Stomach smooth muscle (tissue), 2 donors: ENCODE measurements around the gene MED25.
A peak's percentile ranks its signal among the peaks of the same experiment; 100 is the strongest.

Source experiments
- H3K27ac ChIP-seq: one replicate; pipeline ENCODE4 v1.7.0; 2013; ENCODE audit warnings: mild to moderate bottlenecking, low read length, inconsistent platforms
- H3K27me3 ChIP-seq, 2 donors: one replicate each; pipeline ENCODE4 v1.7.0; 2013; ENCODE audit warnings: low read length in 2 of 2; ENCODE audit not compliant: insufficient read depth in 2 of 2, control insufficient read depth in 1 of 2
- H3K36me3 ChIP-seq, 2 donors: one replicate each; pipeline ENCODE4 v1.7.0; 2013; ENCODE audit warnings: low read length in 2 of 2; ENCODE audit not compliant: control insufficient read depth in 2 of 2, insufficient read depth in 2 of 2
- H3K4me1 ChIP-seq: one replicate; pipeline ENCODE4 v1.7.0; 2013; ENCODE audit warnings: low read length; ENCODE audit not compliant: control insufficient read depth, insufficient read depth
- H3K4me3 ChIP-seq, 2 donors: one replicate each; pipeline ENCODE4 v1.7.0; 2013; ENCODE audit warnings: low read length in 2 of 2
- H3K9ac ChIP-seq, 2 donors: one replicate each; pipeline ENCODE4 v1.7.0; 2013; ENCODE audit warnings: low read length in 2 of 2, mild to moderate bottlenecking in 1 of 2
- H3K9me3 ChIP-seq, 2 donors: one replicate each; pipeline ENCODE4 v1.7.0; 2013; ENCODE audit warnings: low read length in 2 of 2; ENCODE audit not compliant: control insufficient read depth in 2 of 2
- donor health status: healthy.
- donor health status: Pancreatic carcinoma.

Gene MED25

GRCh38 chr19:49807058-49807903 lies 10.8 kb upstream of the MED25 start:
- peaks cover 0 to 11% of the 10 kb centered on the region in 2 donors for H3K36me3 ChIP-seq
- no peak overlapping the region for H3K4me3 ChIP-seq
- no peaks in the 10 kb centered on the region for H3K9me3 ChIP-seq
- no peak overlapping the region for H3K9ac ChIP-seq
- H3K4me1 ChIP-seq: peaks cover 24% of the 10 kb centered on the region
- no peaks in the 10 kb centered on the region for H3K27me3 ChIP-seq
- no peak overlapping the region for H3K27ac ChIP-seq

DNA sequence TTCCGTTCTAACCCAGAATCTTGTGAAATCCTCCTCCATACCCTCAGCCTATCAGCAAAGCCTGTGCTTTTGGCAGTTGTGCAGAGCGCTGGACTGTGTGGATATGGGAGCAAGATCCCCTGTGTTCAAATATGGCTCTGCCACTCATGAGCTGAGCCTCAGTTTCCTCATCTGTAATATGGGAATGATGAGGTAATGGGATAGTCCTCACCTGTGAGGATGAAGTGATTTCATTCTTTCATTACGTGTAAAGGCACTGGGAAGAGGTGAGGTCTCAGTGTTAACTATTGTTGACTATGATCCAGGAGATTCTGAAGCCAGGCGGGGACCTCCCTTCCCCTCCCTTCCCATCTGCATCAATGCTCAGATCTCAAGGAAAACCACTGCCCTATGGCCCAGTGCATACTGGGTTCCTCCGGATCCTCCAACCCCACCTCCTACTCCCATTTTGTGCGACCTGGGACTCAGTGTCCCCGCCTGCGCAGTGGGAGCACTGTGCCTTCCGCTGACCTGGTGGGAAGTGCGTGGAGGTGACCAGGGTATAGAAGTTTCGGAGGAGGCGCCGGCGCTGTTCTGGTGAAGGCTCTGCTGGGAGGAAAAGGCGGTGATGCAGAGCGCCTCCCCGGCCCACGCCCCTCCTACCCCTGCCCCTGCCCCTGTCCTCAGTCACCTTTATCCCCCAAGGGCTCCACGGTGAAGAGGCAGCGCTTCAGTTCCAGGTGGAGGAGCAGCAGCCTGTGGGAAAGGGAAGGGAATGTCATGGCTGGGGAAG lies 10.0 kb upstream of the MED25 start:
- Histone ChIP-seq H3K4me3 (peak overlapping the region; percentile 88 to 94), H3K27me3 (no peaks in the 10 kb centered on the region), H3K4me1 (peaks cover 27% of the 10 kb centered on the region), H3K9me3 (no peaks in the 10 kb centered on the region), H3K27ac (peak overlapping the region; percentile 67), H3K9ac (peak overlapping the region in 1 of 2 donors; percentile 41), H3K36me3 (peaks cover 0 to 10% of the 10 kb centered on the region in 2 donors)

DNA sequence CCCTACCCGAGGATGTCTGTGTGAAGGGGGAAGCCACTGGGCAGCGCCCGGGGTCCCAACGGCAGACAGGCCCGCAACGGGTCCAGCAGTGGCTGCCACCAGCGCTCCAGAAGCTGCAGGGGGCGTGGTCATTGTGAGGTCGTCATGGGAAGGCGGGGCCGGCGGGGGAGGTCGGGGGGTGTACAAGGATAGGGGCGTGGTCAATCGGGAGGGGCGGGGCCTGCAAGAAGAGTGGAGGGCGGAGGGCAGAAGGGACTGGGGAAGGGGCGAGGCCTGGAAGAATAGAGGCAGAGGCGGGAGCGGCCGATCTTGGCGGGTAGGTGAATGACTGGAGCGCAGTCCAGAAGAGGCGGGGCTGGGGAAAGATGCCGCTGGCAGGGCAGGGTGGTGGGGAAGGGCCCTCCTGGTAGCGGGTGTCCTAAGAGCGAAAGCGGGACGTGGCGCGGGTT lies 9.4 kb upstream of the MED25 start:
- peak overlapping the region; percentile 65 to 80 for H3K9ac ChIP-seq
- peak overlapping the region; percentile 67 for H3K27ac ChIP-seq
- no peaks in the 10 kb centered on the region for H3K27me3 ChIP-seq

GRCh38 chr19:49809160-49809940 lies 8.7 kb upstream of the MED25 start:
- H3K9ac ChIP-seq: peak overlapping the region; percentile 65 to 80
- H3K27me3 ChIP-seq: no peaks in the 10 kb centered on the region
- H3K4me1 ChIP-seq: peaks cover 27% of the 10 kb centered on the region
- H3K4me3 ChIP-seq: peak overlapping the region; percentile 88 to 94
- H3K9me3 ChIP-seq: no peaks in the 10 kb centered on the region
- peak overlapping the region; percentile 67 for H3K27ac ChIP-seq
- peaks cover 0 to 4% of the 10 kb centered on the region in 2 donors for H3K36me3 ChIP-seq

More for the DNA sequence above, 9.4 kb upstream of the MED25 start:
- peak overlapping the region; percentile 88 to 94 for H3K4me3 ChIP-seq
- no peaks in the 10 kb centered on the region for H3K9me3 ChIP-seq
- H3K36me3 ChIP-seq: peaks cover 0 to 4% of the 10 kb centered on the region in 2 donors
- H3K4me1 ChIP-seq: peaks cover 27% of the 10 kb centered on the region

DNA sequence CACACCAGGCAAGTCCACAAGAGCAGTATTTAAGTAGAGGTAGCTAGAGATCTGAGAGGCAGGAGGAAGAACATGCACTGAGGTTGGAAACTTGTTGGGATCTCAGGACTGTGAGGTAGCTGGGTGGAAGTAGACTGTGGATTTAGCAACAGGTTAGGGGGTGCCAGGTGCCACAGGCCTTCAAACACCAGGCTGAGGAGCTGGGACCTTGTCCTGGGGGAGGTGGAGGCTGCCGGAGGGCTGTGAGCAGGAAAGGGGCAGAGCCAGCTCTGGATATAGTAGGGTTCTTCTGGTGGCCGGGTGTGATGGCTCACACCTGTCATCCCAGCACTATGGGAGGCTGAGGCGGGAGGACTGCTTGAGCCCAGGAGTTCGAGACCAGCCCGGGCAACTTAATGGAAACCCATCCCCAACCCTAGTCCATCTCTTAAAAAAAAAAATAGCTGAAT lies 8.1 kb upstream of the MED25 start:
- H3K9me3 ChIP-seq: no peaks in the 10 kb centered on the region
- H3K27me3 ChIP-seq: no peaks in the 10 kb centered on the region
- peak overlapping the region; percentile 65 to 80 for H3K9ac ChIP-seq
- peaks cover 0 to 4% of the 10 kb centered on the region in 2 donors for H3K36me3 ChIP-seq
- H3K4me1 ChIP-seq: peaks cover 27% of the 10 kb centered on the region
- peak overlapping the region; percentile 88 to 94 for H3K4me3 ChIP-seq
- peak overlapping the region; percentile 67 for H3K27ac ChIP-seq

- Histone ChIP-seq H3K4me1 (peaks cover 27% of the 10 kb centered on the region), H3K27ac (no peak overlapping the region), H3K9ac (no peak overlapping the region), H3K36me3 (peaks cover 0 to 4% of the 10 kb centered on the region in 2 donors), H3K27me3 (no peaks in the 10 kb centered on the region), H3K9me3 (no peaks in the 10 kb centered on the region), H3K4me3 (no peak overlapping the region)
These were observed 6.8 kb upstream of the MED25 start for GRCh38 chr19:49811328-49811727.

GRCh38 chr19:49812452-49812996 lies 5.6 kb upstream of the MED25 start:
- Histone ChIP-seq H3K27me3 (no peaks in the 10 kb centered on the region), H3K9ac (peak overlapping the region; percentile 80 to 95), H3K27ac (peak overlapping the region; percentile 86), H3K9me3 (no peaks in the 10 kb centered on the region), H3K36me3 (no peaks in the 10 kb centered on the region), H3K4me1 (peaks cover 25% of the 10 kb centered on the region), H3K4me3 (peak overlapping the region; percentile 93 to 97)

- Histone ChIP-seq H3K27me3 (no peaks in the 10 kb centered on the region), H3K4me1 (peaks cover 24% of the 10 kb centered on the region), H3K9ac (peak within 1 kb of the TSS; percentile 80 to 95), H3K4me3 (peak within 1 kb of the TSS; percentile 93 to 97), H3K9me3 (no peaks in the 10 kb centered on the region), H3K27ac (peak within 1 kb of the TSS; percentile 86), H3K36me3 (no peaks in the 10 kb centered on the region)
These were observed 4.9 kb upstream of the MED25 start, which contains the start of gene FUZ for GRCh38 chr19:49812997-49813861. FUZ (minus strand) TSS chr19:49813292; CDS start chr19:49813106, 186 bp downstream.

DNA sequence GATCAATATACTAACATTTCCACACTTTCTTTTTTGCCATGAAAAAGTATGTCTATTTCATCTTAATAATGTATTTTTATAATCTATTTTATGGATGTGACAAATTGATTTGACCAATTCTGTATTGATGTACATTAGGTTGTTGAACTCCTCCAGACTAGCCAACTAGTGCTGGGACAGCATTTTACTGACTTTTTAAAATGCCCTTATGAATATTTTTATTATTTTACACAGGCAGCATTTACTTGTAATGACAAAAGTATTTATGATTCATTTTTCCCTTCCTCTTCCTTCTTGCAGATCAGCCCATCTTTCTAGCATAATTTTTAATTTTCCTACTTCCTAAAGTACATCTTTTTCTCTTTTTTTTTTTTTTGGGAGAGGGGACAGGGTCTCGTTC lies 4.1 kb upstream of the MED25 start:
- H3K9me3 ChIP-seq: no peaks in the 10 kb centered on the region
- H3K27me3 ChIP-seq: no peaks in the 10 kb centered on the region
- H3K27ac ChIP-seq: peak overlapping the region; percentile 86
- peak overlapping the region in 1 of 2 donors; percentile 95 for H3K9ac ChIP-seq
- peaks cover 24% of the 10 kb centered on the region for H3K4me1 ChIP-seq
- H3K36me3 ChIP-seq: no peaks in the 10 kb centered on the region
- H3K4me3 ChIP-seq: peak overlapping the region; percentile 93 to 97
